NCI-H82 treated with DMSO at 0.1 percent for 48 hours (cell line): ENCODE measurements around the gene PNCK.

Source experiments
- DNase-seq: peaks from one replicate; lab custom pipeline; 2025; ENCODE audit not compliant: unreplicated experiment; lab: John Stamatoyannopoulos, UW

Gene PNCK

DNA sequence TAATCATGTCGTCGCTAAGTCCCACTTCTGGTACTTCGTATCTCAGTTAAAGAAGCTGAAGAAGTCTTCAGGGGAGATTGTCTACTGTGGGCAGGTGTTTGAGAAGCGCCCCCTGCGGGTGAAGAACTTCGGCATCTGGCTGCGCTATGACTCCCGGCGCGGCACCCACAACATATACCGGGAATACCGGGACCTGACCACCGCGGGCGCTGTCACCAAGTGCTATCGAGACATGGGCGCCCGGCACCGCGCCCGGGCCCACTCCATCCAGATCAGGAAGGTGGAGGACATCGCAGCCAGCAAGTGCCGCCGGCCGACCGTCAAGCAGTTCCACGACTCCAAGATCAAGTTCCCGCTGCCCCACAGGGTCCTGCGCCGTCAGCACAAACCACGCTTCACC lies 11.3 kb downstream of the PNCK start:
- peak; percentile 22 for DNase-seq

DNA sequence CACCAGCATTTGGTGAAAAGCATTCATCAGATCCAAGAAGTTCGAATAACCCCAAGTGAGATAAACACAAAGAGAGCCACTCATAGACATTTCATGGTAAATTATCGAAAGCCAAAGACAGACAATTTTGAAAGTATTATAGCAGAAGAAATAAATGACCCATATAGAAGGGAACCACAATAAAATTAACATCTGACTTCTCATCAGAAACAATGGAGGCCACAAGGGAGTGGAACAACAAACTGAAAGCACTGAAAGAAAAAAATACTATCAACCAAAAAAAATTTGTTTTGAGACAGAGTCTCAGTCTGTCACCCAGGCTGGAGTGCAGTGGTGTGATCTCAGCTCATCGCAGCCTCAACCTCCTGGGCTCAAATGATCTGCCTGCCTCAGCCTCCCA lies 14.3 kb downstream of the PNCK start:
- no peak for DNase-seq

DNA sequence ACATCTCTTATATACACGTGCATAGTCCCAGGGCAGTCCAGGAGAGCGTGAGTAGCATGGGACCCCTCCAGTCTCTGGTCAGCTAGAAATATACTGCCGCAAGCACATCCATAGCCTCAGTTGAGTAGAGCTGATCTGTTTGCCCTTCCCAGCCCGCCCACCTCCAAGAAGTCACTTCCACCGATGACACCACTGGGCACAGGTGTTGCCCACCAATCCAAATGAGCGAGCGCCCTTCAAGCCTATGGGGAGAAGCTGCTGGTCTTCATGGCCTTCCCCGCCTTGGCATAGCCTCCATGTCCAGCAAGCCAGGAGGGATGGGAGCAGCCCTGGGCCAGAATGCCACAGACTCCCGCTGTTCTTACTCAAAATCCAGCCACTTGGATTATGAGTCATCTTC lies 16.5 kb downstream of the PNCK start:
- no peak for DNase-seq

DNA sequence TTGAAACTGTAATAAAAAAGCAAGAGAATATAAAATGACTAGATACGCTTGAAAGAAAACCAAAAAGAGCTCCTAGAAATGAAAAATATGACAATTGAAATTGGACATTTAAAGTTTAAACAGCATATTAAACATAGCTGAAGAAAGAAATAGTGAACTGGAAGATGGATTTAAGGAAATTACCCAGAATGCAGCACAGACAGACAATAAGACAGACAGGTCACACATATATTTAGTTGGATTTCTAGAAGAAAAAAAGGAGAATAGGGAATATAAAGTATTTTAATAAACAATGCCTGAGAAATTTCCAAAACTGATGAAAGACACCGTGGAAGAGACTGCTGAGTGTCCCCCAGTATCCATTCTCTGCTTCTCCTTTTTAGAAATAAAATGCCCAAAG lies 20.1 kb downstream of the PNCK start:
- no peak for DNase-seq

DNA sequence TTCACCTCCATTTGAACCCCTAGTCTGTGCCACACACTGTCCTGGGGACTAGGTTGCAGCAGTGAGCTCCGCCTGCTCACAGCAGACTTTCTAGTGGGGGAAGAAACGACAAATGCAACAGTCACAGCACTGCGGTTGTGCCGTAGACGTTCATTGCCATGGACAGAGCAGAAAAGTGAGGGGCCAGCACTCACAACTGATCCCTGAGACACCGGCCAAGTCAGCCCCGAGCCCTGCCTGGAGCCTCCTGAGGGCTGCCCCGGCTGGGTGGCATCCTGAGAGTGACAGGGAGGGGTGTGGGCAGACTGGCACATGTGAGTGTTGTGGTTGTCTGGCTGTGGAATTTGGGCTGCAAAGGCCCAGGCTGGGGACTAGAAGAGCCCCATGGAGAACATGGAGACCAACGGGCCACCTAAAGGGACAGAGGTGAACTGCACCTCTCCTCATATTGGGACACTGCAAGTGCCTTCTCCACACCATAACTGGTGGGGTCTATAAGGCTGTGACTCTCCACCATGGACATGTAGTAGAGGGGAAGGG lies 22.0 kb downstream of the PNCK start:
- peak; percentile 2 for DNase-seq

DNA sequence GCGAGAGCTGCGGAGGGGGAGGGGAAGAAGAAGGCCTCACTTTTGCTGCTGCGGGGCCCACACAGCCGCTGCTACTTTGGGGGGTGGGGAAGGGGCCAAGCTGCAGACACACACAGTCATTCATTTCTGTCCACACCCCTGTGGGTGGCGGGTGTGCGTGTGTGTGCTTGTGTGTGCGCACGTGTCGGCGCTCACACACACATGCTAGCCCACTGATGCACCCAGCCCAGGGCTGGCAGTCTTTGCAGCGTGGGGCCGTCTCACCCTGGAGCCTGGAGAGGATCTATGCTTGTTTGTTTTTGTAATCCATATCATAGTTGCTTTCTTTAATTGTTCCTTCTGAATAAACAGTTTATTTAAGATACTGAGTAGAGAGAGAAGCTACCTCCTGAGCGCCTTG lies 22.7 kb downstream of the PNCK start:
- no peak for DNase-seq

DNA sequence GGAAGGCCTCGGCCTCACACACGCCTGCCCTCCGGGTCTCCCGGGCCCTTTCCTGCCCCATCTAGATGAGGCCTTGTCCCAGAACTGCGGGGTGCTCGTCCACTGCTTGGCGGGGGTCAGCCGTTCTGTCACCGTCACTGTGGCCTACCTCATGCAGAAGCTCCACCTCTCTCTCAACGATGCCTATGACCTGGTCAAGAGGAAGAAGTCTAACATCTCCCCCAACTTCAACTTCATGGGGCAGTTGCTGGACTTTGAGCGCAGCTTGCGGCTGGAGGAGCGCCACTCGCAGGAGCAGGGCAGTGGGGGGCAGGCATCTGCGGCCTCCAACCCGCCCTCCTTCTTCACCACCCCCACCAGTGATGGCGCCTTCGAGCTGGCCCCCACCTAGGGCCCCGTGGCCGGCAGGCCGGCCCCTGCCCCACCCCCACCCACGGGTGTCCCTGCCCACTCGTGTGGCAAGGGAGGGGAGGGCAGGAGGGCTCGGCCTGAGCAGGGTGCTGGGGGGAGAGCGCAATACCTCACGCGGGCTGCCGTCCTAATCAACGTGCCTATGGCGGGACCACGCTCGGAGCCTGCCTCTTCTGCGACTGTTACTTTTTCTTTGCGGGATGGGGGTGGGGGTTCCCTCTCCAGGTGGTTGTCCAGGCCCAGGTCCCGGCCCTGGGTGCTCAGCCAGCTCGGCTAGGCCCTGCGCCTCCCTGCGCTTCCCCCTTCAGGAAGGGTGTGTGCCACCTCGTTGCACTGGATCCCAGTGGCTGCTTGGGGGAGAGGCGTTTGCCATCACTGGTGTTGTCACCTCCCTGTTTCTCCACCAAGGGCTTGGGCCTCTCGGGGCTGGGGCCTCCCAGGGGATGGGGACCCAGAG lies 23.5 kb downstream of the PNCK start:
- DNase-seq = no peak

DNA sequence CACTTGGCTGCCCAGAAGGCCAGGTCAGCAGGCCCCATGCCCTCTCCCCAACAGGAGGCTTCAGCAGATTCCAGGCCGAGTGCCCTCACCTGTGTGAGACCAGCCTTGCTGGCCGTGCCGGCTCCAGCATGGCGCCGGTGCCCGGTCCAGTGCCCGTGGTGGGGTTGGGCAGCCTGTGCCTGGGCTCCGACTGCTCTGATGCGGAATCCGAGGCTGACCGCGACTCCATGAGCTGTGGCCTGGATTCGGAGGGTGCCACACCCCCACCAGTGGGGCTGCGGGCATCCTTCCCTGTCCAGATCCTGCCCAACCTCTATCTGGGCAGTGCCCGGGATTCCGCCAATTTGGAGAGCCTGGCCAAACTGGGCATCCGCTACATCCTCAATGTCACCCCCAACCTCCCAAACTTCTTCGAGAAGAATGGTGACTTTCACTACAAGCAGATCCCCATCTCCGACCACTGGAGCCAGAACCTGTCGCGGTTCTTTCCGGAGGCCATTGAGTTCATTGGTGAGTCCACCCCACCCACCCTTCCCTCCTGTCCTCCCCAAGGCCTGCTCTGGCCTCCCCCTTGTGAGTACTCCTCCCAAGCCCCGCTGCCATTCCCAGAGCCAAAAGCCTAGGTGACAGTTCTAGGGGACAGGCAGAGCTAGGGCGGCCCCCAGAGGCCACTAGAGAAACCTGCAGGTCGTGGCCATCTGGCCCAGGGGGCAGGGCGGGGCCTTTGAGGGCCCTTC lies 24.3 kb downstream of the PNCK start:
- peak; percentile 71 for DNase-seq

DNA sequence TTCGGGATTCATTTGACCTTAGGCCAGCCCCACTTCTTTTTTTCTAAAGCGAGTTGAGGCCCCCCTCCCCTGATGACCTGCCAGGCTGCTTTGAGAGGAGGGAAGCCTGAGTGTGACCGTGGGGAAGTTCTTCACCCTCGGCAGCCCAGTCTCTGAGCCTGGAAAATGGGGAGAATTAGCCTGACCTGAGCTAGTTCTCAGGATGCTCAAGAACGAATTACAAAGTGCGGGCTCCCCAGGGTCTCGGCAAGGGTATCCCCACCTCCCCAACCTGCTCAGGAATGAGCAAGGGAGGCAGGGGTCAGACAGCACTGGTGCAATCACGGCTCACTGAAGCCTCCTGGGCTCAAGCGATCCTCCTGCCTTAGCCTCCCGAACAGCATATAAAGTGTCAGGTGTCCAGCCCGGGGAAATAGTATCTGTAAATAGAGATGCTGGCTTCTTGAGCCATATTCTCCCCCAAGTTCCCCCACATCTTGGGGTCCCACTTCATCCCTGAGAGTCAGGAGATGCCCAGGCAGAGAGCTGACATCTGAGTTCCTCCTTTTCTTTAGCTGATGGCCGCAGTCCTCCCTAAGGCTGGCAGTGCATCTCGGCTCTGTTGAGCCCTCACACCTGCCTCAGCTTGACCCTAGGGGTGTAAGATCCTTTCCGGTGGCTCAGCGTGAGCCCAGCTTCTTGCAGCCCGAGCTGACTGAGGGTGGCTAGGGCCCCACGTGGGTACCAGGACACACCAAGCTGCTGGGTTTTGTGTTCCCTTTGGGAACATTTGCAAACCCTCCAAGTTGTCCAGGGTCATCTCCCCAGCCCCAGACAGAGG lies 25.0 kb downstream of the PNCK start:
- DNase-seq = no peak

DNA sequence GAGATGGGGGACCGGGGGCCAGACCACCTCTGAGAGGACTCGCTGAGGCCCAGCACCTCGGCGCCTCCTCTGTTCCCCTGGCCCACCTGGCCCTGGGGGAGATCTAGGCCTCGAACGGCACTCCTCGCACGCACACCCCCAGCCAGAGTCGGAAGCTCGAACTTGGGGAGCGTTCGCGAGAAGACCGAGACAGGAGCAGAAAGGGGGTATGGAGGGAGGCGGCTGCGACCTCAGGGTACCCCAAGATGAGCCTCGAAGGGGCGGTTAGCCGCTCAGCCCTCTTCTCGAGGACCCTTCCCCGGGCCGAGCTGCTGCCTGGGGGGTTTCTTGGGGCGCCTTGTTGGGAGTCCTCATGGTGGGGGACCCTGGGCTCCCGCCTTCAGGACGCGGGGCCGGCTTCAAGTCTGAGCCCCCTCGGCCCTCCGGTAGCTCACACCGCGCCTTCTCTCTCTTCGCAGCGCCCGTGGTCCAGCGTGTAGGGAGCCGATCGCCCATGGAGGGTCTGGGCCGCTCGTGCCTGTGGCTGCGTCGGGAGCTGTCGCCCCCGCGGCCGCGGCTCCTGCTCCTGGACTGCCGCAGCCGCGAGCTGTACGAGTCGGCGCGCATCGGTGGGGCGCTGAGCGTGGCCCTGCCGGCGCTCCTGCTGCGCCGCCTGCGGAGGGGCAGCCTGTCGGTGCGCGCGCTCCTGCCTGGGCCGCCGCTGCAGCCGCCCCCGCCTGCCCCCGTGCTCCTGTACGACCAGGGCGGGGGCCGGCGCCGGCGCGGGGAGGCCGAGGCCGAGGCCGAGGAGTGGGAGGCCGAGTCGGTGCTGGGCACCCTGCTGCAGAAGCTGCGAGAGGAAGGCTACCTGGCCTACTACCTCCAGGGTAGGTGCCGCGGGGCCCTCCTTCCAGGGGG lies 25.9 kb downstream of the PNCK start:
- DNase-seq = no peak

DNA sequence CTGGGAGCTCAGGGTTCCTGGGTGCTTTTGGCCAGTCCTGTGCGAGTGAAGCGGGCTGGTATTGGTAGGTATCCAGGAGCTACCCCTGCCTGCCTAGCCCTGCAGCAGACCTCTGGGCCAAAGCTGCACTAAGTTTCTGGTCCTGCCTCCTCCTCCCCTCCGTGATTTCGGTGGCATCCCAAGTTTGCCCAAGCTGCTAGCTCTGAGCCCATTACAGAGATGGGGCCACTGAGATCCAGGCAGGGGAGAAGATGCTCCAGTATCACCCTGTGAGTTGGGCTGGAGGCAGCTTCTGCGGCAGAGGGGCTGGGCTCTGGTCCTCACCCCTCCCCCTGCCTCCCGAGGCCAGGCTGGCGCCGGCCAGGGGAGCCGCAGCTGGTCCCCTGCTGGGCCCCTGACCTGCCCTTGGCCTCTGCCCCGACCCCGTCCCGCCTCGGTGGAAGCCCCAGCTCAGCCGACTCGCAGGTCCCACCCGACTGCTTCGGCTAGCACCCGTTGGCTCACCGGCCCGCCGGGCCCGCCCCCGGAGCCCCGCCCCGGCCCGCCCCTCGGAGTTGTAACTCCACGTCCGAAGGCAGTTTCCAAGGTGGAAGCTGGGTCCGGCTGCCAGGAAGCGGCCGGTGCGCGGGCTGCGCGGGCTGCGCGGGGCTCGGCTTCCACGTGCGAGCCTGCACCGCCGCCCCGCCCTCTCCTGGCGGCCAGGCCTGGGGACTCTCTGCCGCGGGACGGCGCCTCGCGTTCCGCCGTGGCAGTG lies 26.8 kb downstream of the PNCK start, which contains the start of gene DUSP9:
DUSP9 (plus strand) TSS at position 584 of the 754 bp plus-strand sequence. CDS start 751 bp downstream, outside the sequence.
- no peak for DNase-seq

DNA sequence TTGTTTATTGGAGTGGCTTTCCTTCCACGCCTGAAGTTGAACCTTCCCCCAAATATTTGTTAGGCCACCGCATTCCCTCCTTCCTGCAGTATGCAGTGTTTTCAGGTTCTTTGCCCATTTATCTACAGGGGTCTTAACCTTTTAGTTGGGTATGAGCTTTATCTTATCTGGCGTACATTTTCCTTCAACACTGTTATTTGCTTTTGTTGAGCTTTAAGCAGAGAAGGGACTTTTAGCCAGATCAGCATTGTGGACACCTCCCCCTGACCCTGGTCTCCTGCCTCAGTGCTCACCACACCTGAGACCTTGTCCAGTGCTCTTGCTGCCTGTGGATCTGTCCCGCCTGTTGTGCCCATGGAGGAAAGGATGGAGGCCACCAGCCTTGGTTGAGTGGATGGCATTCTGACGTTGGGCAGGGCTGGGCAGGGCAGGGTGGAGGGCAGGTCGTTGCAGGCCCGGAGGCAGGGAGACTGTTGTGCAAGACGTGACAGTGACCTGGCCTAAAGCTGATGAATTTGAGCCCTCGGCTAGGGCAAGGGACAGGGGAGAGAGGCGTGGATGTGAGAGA lies 27.6 kb downstream of the PNCK start:
- no peak for DNase-seq

DNA sequence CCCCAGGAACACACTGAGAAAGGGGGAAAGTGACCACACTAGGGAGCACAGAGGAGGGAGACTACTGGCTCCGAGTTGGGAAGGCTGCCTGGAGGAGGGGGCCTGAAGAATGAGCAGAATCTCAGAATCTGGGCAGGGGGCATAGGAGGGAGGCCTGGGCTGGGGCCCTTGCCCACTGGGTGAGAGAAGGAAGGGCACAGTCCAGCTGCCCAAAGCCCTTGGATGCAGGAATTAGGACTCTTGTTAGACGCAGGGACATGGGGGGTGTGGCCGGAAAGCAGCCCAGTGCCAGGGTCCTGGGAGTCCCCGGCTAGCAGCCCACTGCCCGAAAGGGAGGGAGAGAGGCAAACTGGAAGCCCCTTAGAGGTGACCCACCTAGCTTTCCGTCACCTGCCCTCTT lies 28.5 kb downstream of the PNCK start:
- no peak for DNase-seq

DNA sequence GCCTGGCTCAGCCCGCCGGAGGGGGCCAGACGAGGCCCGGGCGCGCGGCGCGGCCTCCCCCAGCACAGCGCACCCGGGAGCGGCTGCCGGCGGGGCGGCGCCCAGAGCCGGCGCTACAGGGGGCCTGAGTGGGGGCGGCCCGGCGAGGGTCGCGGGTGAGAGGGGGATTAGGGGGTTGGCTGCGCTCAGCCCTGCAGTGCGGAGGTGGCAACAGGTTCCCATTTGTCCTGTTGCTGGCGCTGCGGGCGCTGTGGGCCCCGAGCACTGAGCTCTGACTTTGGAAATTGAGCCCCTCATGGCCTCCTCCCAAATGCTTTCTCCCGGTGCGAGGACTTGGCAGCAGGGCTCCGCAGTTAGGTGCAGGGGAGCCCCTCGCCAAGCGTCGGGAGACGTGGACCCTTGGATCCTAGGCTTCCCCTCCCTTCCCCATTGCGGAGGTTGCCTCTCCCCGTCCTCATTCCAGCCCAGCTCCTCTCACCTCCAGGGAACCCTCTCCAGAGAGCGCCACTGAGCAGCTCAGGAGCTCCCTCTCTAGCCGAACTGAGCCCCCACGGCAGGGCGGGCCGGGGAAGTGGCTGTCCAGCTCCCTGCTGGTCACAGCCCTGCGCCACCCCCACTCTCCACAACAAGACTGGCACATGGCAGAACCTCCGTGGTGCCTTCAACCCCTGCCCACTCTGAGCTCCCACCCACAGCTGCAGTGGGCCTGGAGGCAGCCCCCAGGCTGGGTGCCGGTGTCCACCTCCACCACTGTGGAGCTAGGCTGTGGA lies 29.1 kb downstream of the PNCK start:
- DNase-seq = no peak

DNA sequence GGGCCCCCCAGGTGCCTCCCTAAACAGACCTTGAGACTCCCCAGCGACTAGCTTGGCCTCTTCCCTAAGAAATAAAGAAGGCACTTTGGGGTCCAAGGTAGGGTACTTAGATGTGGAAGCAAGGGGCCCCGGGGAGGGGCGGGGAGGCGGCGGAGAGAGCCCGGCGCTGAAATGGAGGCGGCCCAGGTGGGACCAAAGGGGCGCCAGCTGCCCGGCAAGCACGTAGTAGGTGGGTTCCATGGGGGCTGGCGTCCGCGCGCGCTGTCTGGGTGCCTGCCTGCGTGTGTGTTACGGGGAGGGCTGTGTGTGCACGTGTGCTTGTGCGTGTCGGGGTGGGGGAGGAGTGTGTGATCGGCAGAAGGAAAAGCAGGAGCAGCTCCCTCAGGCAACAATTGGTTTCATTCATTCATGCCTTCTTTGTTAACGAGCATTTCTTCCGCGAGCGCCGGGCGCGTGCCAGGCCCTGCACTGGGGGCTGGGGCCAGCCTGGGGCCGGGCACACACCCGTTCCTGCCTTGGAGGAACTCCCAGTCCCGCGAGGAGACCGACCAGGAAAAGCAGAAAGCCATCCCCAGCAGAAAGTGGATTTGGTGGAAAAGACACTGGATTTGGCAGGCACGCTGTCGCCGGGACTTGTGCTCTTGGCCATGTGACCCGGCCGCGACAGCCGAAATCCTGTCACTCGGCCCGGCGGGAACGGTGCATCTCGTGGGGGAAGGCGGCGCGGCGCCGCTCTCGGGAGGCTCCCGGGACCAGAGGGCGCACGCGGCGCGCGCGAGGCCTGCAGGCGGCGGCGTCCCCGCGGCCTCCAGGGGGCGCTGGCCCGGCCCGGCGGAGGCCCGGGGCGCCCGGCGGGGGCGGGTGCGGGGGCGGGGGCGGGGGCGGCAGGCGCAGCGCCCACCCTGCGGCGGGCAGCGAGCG lies 29.9 kb downstream of the PNCK start:
- DNase-seq = no peak

DNA sequence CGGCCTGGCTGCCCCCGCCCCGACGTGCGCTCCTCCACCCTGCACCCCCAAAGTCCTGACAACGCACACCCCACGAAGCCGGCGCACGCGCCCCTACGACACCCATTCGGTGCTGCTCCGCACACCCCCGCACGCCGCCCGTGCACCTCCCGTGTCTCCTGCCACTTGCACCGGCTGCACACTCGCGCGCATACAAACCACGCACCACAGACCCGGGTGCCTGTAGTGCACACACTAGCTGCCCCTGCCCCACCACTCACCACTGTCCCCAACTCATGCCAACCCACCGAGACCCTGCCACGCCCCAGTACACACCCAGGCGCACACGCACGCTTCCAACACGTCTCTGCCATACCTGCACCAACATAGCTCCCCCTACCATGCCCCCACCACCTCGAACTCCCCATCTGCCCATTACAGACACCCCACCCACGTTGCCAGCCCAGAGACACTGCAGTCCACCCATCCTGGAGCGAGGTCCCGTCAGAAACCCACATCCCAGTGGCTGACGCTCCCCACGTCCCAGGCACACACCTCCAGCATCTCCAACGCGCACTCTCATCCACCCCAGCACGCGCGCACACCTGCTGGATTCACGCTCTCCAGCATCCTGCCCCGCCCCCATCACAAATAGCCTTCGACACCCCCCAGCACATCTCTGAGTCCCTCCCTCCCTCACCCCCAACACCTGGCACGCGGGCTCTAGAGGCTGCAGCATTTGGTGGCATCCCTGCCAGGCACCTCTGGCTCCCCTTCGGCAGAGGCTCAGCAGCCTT lies 30.8 kb downstream of the PNCK start:
- DNase-seq = no peak
